Panc1 (cell line): ENCODE measurements around the gene DLL1.

ENCODE experiments used
- CTCF ChIP-seq: fragments of 450-650 bp; IDR thresholded peaks from 2 replicates; pipeline ENCODE4 v1.5.1; 2017; ENCODE audit warnings: mild to moderate bottlenecking
- POLR2AphosphoS5 ChIP-seq: IDR thresholded peaks from 2 replicates; pipeline ENCODE4 v1.6.1; 2012; ENCODE audit warnings: mild to moderate bottlenecking, low read depth, low read length, moderate library complexity
- REST ChIP-seq, 2 experiments: IDR thresholded peaks; 2 replicates each; pipeline ENCODE4 v1.6.1; 2011 to 2012; ENCODE audit warnings: low read depth in 2 of 2, control low read depth in 1 of 2, low read length in 1 of 2, mild to moderate bottlenecking in 1 of 2, moderate library complexity in 1 of 2; ENCODE audit not compliant: insufficient read depth in 1 of 2
- SIN3A ChIP-seq: IDR thresholded peaks from 2 replicates; pipeline ENCODE4 v1.6.1; 2012; ENCODE audit warnings: low read depth, mild to moderate bottlenecking, low read length, moderate library complexity, borderline replicate concordance; ENCODE audit not compliant: insufficient read depth

- no peak for TF ChIP-seq CTCF
- no peak for TF ChIP-seq REST (IDR thresholded peaks at IDR 0.05; ENCODE audit: insufficient read depth in 1 of 2, low read depth in 2 of 2, low read length in 1 of 2)
- no peak for TF ChIP-seq POLR2AphosphoS5
- TF ChIP-seq SIN3A = no peak
Observed at GRCh38 chr6:170261643-170262488, 29.0 kb downstream of the DLL1 start.
